ENCODE data around the gene MDGA2. TPM values are rescaled to one million over a fixed set of nuclear protein-coding genes. Genes with fewer than 3 reads are reported as not detected.
A peak's percentile ranks its signal among the peaks of the same experiment; 100 is the strongest.
"Not testable (repeated sequence)": the region's sequence is repeated elsewhere in the genome, so short reads cannot be mapped to it uniquely, and the experiment has no call there.

Gene MDGA2
- total RNA-seq, 1 experiment from 2014 or later = not detected

DNA sequence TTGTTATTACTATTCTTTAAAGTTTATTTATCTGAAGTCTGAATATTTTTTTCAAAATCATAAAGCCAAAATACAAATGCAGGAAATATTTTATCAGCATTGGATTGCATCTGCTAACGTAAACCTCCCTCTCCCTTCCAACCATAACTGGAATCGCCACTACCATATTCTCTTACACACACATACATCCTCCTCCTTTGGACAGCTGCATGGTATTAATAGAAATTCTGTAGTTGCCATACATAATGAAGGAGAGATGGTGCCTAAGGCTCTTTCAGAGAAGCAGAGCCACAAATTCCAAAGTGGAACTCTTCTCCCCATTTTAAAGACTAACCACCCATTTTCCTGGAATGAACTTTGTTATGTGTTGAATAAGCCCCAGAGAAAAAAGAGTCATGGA, 352.7 kb downstream of the MDGA2 start:
- Histone ChIP-seq H3K4me3 (no peak overlapping the region), H3K36me3 (no peaks in the 10 kb centered on the region), H3K27me3 (no peaks in the 10 kb centered on the region), H3K9me3 (no peaks in the 10 kb centered on the region)
- no peak for DNase-seq

DNA sequence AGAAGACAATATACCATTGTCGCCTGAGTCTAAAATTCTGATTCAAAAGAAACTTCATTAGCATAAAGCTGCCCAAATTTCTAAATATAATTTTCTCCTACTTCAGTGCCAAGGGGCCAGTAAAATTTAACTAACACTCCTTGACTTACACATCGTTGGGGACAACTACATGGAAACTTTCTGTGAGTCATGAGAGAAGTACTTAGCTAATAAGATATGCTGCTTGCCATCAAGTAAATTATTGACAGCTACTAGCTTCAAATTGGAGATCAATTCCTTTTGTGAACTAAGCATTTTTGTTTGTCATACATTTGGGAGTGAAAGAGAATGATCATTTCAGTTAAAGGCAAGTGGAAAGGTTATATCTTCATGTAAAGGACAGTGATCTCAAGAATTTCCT, 373.3 kb downstream of the MDGA2 start:
- H3K9me3 ChIP-seq = no peaks in the 10 kb centered on the region
- H3K27me3 ChIP-seq = no peaks in the 10 kb centered on the region
- DNase-seq = no peak
- no peaks in the 10 kb centered on the region for H3K36me3 ChIP-seq
- H3K4me3 ChIP-seq = no peak overlapping the region

DNA sequence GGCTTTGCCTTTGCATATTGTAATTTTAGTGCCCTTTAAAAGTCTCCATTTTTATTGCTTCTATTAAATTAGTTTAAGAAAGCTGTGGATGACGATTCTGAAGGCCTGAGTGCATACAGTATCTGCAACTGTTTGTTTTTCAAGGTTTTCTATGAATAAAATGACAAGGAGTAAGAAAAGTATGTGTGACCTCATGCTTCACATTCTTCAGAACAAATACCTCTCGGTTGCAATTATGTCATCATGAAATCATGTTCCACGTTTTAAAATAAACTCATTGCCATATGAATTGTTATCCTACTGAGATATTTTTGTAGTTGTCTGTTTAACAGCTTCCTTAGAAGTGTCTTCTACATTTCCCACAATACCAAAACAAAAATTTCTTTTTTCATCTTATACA, 374.6 kb downstream of the MDGA2 start:
- H3K4me3 ChIP-seq = no peak overlapping the region
- DNase-seq = no peak
- H3K27me3 ChIP-seq = no peaks in the 10 kb centered on the region
- no peaks in the 10 kb centered on the region for H3K36me3 ChIP-seq
- no peaks in the 10 kb centered on the region for H3K9me3 ChIP-seq

DNA sequence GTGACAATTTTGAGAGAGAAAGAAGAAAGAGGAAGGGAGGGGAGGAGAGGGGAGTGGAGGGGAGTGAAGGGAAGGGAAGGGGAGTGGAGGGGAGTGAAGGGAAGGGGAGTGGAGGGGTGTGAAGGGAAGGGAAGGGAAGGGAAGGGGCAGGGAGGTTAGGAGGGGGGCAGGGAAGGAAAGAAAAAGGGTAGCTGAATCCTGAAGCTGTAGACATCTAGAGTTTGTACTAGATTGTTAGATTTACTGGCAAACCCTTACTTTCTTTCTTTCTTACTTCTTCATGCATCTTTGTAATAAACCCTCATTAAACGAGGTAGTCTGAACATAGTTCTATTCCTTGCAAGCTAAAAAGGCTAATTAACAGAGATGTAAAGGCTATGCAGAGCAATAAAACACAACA, 378.0 kb downstream of the MDGA2 start:
- no peak overlapping the region for H3K4me3 ChIP-seq
- DNase-seq = no peak
- H3K27me3 ChIP-seq = no peaks in the 10 kb centered on the region
- no peaks in the 10 kb centered on the region for H3K9me3 ChIP-seq
- H3K36me3 ChIP-seq = no peaks in the 10 kb centered on the region

DNA sequence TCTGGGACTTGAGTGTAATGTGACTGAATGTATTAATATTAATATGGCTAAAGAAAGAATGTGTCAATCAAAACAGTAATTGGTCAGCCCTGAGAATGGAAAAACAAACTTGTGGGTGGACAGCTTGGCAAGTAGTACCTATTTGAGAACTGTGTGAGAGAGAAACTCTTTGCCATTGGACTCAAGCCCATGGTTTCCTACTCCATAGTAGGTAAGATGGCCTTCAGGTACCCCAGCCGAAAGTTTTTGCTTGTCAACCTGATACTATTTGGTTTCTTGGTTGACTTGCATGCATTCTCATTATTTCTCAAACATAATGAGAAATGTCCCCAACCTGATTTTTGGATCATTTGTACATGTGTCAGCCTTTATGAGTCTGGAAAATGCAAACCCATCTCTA, 391.1 kb downstream of the MDGA2 start:
- Histone ChIP-seq H3K4me3 (no peak overlapping the region), H3K9me3 (no peaks in the 10 kb centered on the region), H3K36me3 (no peaks in the 10 kb centered on the region), H3K27me3 (no peaks in the 10 kb centered on the region)
- DNase-seq = no peak

DNA sequence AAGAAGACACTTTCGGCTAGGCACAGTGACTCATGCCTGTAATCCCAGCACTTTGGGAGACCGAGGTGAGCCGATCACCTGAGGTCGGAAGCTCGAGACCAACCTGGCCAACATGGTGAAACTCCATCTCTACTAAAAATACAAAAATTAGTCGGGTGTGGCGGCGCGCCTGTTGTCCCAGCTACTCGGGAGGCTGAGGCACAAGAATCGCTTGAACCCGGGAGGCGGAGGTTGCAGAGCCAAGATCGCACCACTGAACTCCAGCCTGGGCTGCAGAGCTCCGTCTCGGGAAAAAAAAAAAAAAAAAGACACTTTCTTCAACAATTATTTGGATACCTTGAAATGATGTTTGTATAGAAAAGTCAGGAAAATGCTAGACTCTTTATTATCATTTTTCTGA, 393.6 kb downstream of the MDGA2 start:
- DNase-seq, H3K36me3 ChIP-seq, H3K9me3 ChIP-seq, H3K4me3 ChIP-seq, H3K27me3 ChIP-seq: not testable (repeated sequence)

DNA sequence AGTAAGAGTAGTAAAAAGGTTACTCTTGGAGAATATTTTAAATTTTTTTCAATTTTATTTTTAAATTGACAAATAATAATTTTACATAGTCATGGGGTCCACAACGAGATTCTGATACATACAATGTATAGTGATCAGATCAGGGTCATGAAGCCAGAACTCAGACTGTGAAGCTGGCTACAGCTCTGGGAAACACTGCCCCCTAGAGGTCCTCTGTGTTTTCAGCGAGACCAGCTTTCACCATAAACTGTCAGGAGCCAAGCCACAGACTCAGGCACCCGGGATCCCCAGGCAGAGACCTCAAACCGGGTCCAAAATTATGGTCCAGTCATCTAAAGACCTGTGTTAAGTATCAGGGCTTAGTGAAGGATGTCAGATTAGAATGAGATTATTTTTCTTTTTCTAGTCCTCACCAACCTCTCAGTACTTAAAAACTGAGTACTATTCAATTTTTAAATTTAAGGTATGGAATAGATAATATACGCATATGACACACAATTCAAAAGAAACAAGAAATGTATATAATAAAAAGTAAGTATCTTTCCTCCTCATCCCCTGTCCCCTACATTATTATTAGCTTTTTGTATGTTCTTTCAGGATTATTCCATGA, 397.1 kb downstream of the MDGA2 start:
- H3K9me3 ChIP-seq = no peaks in the 10 kb centered on the region
- no peaks in the 10 kb centered on the region for H3K27me3 ChIP-seq
- no peak overlapping the region for H3K4me3 ChIP-seq
- DNase-seq = peak; percentile 18
- no peaks in the 10 kb centered on the region for H3K36me3 ChIP-seq

DNA sequence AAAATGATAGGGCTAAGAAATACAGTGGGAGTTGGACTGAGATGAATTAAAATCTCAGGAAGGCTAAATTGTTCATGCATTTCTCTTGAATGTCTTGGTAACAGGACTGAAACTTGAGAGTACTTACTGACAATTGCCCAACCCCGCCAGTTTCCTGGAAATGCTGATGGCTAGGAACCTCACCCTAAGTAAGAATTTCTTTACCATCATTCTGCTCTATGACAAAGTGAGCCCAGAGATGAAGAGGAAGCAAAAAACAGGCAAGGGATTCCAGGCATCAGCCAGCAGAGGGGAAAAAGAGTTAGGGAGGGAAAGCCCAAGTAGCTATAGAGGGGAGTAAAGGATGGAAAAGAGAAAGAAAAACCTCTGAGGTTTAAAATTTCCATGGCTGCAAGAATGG, 397.7 kb downstream of the MDGA2 start:
- H3K4me3 ChIP-seq = no peak overlapping the region
- H3K36me3 ChIP-seq = no peaks in the 10 kb centered on the region
- no peak for DNase-seq
- no peaks in the 10 kb centered on the region for H3K9me3 ChIP-seq
- no peaks in the 10 kb centered on the region for H3K27me3 ChIP-seq

DNA sequence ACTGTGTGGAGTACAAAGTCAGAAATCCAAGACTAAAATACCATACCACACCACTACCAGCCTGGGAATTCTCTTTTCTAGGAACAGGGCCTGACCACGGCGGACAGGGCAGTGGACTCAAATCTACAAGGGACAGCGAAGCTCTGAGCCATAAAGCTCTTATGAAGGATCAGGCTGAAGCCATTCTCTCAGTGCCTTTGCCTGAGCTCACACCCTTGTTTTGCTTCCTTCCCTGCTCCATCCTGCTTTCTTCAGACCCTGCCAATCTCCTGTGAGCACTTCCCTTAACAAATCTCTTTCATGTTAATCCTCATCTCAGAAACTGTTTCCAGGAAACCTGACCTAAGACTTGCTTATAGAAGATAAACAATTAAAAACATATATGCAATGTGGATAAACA, 398.5 kb downstream of the MDGA2 start:
- Histone ChIP-seq H3K9me3 (no peaks in the 10 kb centered on the region), H3K4me3 (no peak overlapping the region), H3K36me3 (no peaks in the 10 kb centered on the region), H3K27me3 (no peaks in the 10 kb centered on the region)
- DNase-seq = no peak

DNA sequence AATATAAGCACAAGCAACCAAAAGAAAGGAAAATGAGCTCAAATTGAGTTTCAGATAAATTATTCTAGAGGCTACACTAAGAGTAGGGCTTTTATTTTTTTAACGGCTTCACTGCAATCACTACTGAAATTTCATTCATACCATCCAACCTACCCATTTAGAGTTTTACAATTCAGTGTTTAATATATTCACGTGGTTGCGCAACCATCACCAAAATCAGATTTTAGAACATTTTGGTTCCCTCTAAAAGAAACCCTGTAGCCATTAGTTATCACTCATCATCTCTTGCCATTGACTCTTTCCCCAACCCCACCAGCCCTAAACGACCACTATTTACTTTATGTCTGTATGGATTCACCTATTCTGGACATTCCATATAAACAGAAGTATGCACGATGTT, 401.5 kb downstream of the MDGA2 start:
- H3K9me3 ChIP-seq = no peaks in the 10 kb centered on the region
- no peaks in the 10 kb centered on the region for H3K36me3 ChIP-seq
- no peaks in the 10 kb centered on the region for H3K27me3 ChIP-seq
- H3K4me3 ChIP-seq = no peak overlapping the region
- no peak for DNase-seq

DNA sequence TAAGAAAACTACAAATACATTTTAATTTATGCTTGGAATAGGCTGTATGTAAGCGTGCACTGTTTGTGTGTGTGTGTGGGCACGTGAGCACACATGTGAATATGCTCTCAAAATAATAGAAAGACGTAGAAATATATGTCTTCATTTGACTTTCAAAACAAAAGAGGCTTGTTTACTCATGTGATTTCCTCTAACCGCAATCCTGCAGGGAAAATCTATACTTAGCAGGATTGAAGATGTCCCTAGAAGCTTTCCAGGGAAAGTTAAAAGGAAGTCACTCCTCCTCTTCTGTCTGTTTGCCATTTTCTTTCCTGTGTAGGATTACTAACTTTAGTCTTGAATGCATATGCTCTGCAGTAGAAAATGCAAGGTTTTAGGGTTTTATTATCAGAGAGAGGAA, 404.7 kb downstream of the MDGA2 start:
- Histone ChIP-seq H3K27me3 (no peaks in the 10 kb centered on the region), H3K36me3 (no peaks in the 10 kb centered on the region), H3K9me3 (no peaks in the 10 kb centered on the region), H3K4me3 (no peak overlapping the region)
- no peak for DNase-seq

DNA sequence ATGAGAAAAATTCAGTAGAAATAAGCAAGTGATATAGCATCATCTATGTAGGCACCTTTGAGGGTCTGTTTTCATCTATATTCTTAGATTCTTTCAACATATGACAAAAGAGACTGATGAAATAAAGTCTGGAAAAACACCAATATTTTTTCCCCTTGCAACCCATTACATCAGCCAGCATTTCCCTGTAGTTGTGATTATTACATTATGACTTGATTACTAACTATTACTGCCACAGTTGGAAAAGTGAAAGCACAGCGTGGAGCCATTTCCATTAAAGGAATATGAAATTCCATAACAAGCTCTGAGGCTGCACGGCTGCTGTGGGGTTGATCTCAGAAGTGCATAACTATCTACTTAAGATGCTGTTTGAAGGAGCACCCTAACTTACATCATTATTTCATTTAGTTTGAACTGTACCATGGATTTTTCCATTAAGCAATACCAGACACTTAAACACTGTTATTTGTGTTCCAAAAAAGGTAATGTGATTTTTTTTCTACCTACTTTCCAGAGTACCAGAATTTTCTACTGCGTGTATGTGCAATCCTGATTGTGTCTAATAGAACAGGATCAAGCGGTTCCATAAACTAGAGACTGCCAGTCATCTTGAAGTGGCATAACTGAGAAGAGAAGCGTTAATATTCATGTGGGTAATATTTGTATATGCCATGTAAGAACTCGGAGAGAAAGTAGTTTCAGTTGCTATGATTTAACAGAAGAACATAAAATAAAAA, 405.5 kb downstream of the MDGA2 start:
- Histone ChIP-seq H3K36me3 (no peaks in the 10 kb centered on the region), H3K27me3 (no peaks in the 10 kb centered on the region), H3K9me3 (no peaks in the 10 kb centered on the region), H3K4me3 (no peak overlapping the region)
- DNase-seq = peak; percentile 0

DNA sequence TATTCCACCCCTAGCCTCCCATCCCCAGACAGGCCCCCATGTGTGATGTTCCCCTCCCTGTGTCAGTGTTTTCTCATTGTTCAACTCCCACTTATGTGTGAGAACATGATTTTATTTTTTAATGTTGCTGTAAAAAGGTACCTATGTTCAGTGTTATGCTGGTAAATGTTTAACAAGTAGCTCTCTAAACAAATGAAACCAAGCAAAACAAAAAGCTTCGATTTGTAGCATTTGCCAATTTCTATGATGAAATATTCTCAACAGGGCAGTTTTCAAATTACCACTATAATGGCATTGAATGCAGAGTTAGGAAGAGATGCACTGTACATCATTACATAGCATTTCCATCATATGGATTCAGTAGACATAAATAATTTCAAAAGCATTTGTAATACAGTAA, 410.6 kb downstream of the MDGA2 start:
- DNase-seq = no peak
- Histone ChIP-seq H3K27me3 (no peaks in the 10 kb centered on the region), H3K36me3 (no peaks in the 10 kb centered on the region)

DNA sequence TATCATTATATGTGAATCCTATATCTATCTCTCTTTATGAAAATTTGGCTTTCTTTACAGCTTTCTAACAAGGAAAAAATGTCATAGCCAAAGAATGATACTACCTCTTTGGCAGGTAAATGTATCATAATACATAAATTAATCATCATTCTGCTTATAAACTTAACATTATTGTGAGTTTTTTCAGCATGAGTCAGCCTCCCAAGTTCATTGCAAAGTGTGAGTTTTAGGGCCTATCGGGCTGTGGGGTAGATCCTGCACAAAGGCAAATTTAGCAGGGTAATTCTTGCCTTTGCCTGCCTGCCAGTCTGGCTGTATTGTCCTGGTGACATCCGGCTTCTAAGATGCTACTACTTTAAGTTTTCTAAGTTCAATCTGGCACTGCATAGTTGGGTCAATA, 412.6 kb downstream of the MDGA2 start:
- Histone ChIP-seq H3K36me3 (no peaks in the 10 kb centered on the region), H3K27me3 (no peaks in the 10 kb centered on the region), H3K4me3 (no peak overlapping the region), H3K9me3 (no peaks in the 10 kb centered on the region)
- DNase-seq = peak; percentile 22

More for the DNA sequence above, 410.6 kb downstream of the MDGA2 start:
- H3K4me3 ChIP-seq = no peak overlapping the region
- no peaks in the 10 kb centered on the region for H3K9me3 ChIP-seq

DNA sequence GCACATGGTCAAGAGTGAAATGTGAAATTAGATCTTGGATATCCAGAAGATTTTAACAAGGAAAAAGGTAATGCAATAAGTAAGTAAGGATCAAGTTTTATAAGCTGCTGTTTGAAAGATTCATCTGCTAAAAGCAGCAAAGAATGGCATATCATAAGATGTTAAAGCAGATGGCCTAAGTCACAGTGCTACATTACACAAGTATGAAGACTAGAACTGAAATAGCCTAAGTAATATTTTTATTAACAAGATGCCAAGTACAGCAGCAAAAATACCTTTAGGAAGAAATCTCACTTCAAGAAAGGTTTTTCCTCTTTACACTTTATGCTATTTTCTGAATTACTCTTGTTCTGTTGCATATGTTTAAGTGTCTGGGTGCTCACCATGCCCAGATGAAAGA, 414.1 kb downstream of the MDGA2 start:
- Histone ChIP-seq H3K27me3 (no peaks in the 10 kb centered on the region), H3K36me3 (no peaks in the 10 kb centered on the region), H3K9me3 (no peaks in the 10 kb centered on the region), H3K4me3 (no peak overlapping the region)
- no peak for DNase-seq

DNA sequence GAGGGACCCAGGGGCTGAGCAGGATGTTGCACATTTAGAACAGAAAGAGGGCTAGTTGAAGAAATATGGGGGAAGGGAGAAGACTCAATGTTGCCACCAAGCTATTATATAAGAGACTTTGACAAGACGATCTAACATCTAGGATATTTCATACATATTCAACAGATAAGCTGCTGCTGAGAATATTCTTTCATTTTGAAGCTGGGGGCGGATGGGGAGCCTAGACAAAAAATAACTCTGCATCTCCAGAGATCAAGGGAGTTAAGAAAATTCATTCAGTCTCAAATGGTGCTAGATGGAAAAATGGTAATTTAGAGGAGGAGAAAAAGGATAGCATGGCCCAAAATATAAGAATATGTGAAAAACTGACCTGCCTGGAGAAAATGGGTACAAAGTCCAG, 415.6 kb downstream of the MDGA2 start:
- DNase-seq = no peak
- no peak overlapping the region for H3K4me3 ChIP-seq

DNA sequence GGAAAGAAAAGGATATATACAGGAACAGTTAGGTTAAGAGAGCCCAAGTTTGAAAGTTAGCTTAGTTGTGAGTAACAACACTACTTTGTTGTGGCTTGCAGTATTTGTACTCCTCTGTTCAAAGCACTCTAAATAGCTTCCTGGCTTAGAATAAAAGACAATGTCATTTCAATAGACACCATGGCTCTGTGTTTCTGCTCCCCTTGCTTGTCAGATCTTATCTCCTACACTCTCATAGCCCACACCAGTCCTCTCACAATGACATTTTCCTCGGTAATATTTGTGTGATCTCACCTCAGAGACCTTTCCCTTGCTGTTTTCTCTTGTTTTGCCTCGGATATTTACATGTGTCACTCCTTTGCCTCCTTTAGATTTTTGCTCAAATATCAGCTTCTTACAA, 418.4 kb downstream of the MDGA2 start:
- Histone ChIP-seq H3K27me3 (no peaks in the 10 kb centered on the region), H3K36me3 (no peaks in the 10 kb centered on the region), H3K4me3 (no peak overlapping the region), H3K9me3 (no peaks in the 10 kb centered on the region)
- DNase-seq = no peak

More for the DNA sequence above, 415.6 kb downstream of the MDGA2 start:
- Histone ChIP-seq H3K36me3 (no peaks in the 10 kb centered on the region), H3K9me3 (no peaks in the 10 kb centered on the region), H3K27me3 (no peaks in the 10 kb centered on the region)

DNA sequence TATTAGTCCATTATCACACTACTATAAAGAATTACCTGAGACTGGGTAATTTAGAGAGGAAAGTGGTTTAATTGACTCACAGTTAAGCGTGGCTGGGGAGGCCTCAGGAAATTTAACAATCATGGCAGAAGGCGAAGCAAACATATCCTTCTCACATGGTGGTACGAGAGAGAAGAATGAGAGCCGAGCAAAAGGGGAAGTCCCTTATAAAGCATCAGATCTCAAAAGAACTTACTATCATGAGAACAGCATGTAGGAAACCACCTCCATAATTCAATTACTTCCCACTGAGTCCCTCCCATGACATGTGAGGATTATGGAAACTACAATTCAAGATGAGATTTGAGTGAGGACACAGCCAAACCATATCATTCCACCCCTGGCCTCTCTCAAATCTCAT, 422.6 kb downstream of the MDGA2 start:
- no peak for DNase-seq
- no peaks in the 10 kb centered on the region for H3K27me3 ChIP-seq
- no peak overlapping the region for H3K4me3 ChIP-seq
- H3K36me3 ChIP-seq = no peaks in the 10 kb centered on the region
- H3K9me3 ChIP-seq = no peaks in the 10 kb centered on the region

All from MG63 (cell line).